T-cell (primary cell): ENCODE measurements around the gene ATE1. TPM values are rescaled to one million over a fixed set of nuclear protein-coding genes. Genes with fewer than 3 reads are reported as not detected.

Experiments used
- ATAC-seq, 4 experiments: fragments of 200-7000 bp in 3 of 4; fragments of 150-1000 bp in 1 of 4; cut with Tn5 transposase; replicated peaks in 1 of 4; 1 replicate in 3 of 4; 2 replicates in 1 of 4; pipeline ENCODE4 v1.10.0; 2021; ENCODE audit warnings: moderate library complexity in 3 of 4, mild to moderate bottlenecking in 2 of 4, moderate number of reproducible peaks in 1 of 4
- CTCF ChIA-PET, 2 donors: fragments of 300-600 bp; sonication (Branson Sonifier 250); formaldehyde crosslinking; loops; one replicate each; lab custom pipeline; 2022; ENCODE audit warnings: antibody characterized with exemption in 2 of 2; lab: Charles Lee
- POLR2A ChIA-PET, 2 donors: fragments of 300-600 bp; sonication (Branson Sonifier 250); formaldehyde crosslinking; loops; one replicate each; lab custom pipeline; 2022; ENCODE audit warnings: antibody characterized with exemption in 2 of 2; lab: Charles Lee
- DNase-seq, 35 experiments: peaks; one replicate each; pipeline versions ENCODE4 v3.0.0 to v3.0.0-alpha.2; 2013 to 2023
- H3K27ac ChIP-seq: one replicate; pipeline ENCODE4 v1.5.1; 2013; ENCODE audit warnings: low read length
- H3K27me3 ChIP-seq, 2 experiments: replicated peaks in 1 of 2; 1 replicate in 1 of 2; 2 replicates in 1 of 2; pipeline versions ENCODE4 v1.6.1 to v1.7.0; 2013; ENCODE audit warnings: low read length in 1 of 2, mixed read lengths in 1 of 2; ENCODE audit not compliant: control insufficient read depth in 2 of 2, insufficient read depth in 2 of 2; ENCODE audit errors: extremely low read depth in 1 of 2
- H3K36me3 ChIP-seq, 2 donors: 1 replicate in 1 of 2; 2 replicates in 1 of 2; pipeline versions ENCODE4 v1.6.1 to v1.7.0; 2013; ENCODE audit warnings: low read length in 1 of 2; ENCODE audit not compliant: control insufficient read depth in 2 of 2, insufficient read depth in 1 of 2; ENCODE audit errors: extremely low read depth in 1 of 2
- H3K4me1 ChIP-seq, 2 experiments: 1 replicate in 1 of 2; 2 replicates in 1 of 2; pipeline versions ENCODE4 v1.6.1 to v1.7.0; 2013; ENCODE audit warnings: low read length in 2 of 2, mixed read lengths in 1 of 2; ENCODE audit not compliant: insufficient read depth in 2 of 2, control insufficient read depth in 1 of 2; ENCODE audit errors: extremely low read depth in 1 of 2
- H3K4me3 ChIP-seq, 2 donors: 1 replicate in 1 of 2; 2 replicates in 1 of 2; pipeline versions ENCODE4 v1.5.1 to v1.7.0; 2013; ENCODE audit warnings: mild to moderate bottlenecking in 2 of 2, low read length in 1 of 2, moderate library complexity in 1 of 2; ENCODE audit not compliant: control insufficient read depth in 1 of 2; ENCODE audit errors: extremely low read depth in 1 of 2
- H3K9me3 ChIP-seq: 2 replicates; pipeline ENCODE4 v1.7.0; 2013
- H3K27ac Mint-ChIP-seq, 2 donors: one replicate each; pipeline ENCODE4 v1.8.0; 2020 to 2021; ENCODE audit warnings: mild to moderate bottlenecking in 2 of 2, mixed read lengths in 2 of 2
- H3K27me3 Mint-ChIP-seq, 2 donors: one replicate each; pipeline ENCODE4 v1.8.0; 2021 to 2022; ENCODE audit warnings: mixed read lengths in 2 of 2
- H3K36me3 Mint-ChIP-seq: one replicate; pipeline ENCODE4 v1.8.0; 2021; ENCODE audit warnings: mixed read lengths
- H3K4me1 Mint-ChIP-seq, 3 donors: one replicate each; pipeline ENCODE4 v1.8.0; 2020 to 2022; ENCODE audit warnings: mixed read lengths in 3 of 3, mild to moderate bottlenecking in 1 of 3
- H3K4me3 Mint-ChIP-seq, 3 donors: one replicate each; pipeline ENCODE4 v1.8.0; 2020 to 2022; ENCODE audit warnings: mild to moderate bottlenecking in 3 of 3, mixed read lengths in 3 of 3, moderate library complexity in 3 of 3
- H3K9me3 Mint-ChIP-seq, 3 donors: one replicate each; pipeline ENCODE4 v1.8.0; 2020 to 2022; ENCODE audit warnings: mixed read lengths in 3 of 3
- WGBS: methylation state at CpG from one replicate; pipeline ENCODE4 v1.1.5; 2013; ENCODE audit warnings: missing lambda C conversion rate; ENCODE audit not compliant: insufficient coverage; 5-methylcytosine and 5-hydroxymethylcytosine counted together
- total RNA-seq, 35 experiments: library from RNA in 6 of 35; stranded (reverse) in 6 of 35; fragments of 120-200 nt in 1 of 35; gene quantifications; one replicate each; pipeline versions ENCODE4 v1.2.1 to v1.2.4 and lab custom pipeline; 2013 to 2026

ATE1 gene
- total RNA-seq, 5 donors from 2014 or later (not counting 1 experiment from before 2014, with no cell fraction given): 18.6 to 28.9 (median 26.0) TPM

DNA sequence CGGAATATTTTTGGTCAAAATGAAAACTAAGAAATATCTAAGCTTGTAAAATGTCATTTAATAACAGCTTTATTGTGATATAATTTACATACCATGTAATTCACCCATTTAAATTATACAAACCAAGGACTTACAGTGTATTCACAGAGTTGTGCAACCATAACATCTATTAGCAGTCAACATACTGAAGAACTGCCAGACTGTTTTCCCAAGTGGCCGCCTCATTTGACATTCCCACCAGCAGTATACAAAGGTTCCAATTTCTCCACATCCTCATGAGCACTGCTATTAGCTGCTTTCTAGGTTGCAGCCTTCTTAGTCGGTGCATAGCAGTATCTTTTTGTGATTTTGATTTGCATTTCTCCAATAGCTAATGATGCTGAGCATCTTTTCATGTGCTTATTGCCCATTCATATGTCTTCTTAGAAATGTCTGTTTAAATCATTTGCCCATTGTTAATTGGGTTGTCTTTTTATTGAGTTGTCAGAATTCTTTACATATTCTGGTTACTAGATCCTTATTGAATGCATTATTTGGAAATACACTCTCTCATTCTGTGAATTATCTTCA, 176.6 kb downstream of the ATE1 start:
- no peaks in the 10 kb centered on the region for H3K27me3 ChIP-seq
- DNase-seq (no peak), ATAC-seq (no peak)
- WGBS: no CpG with 5 or more reads among the region's 3 CpGs
- Mint-ChIP-seq H3K4me1 (peaks cover 0 to 12% (median 5%) of the 10 kb centered on the region in 3 donors), H3K27me3 (no peaks in the 10 kb centered on the region), H3K27ac (no peak overlapping the region), H3K4me3 (no peak overlapping the region), H3K9me3 (peaks cover 0 to 10% (median 10%) of the 10 kb centered on the region in 3 donors), H3K36me3 (peaks cover 42% of the 10 kb centered on the region)
- H3K4me1 ChIP-seq: no peaks in the 10 kb centered on the region
- H3K4me3 ChIP-seq: no peak overlapping the region
- H3K36me3 ChIP-seq: no peaks in the 10 kb centered on the region
- ChIA-PET CTCF (no interaction called here), POLR2A (no interaction called here)
- H3K27ac ChIP-seq: no peak overlapping the region
- no peaks in the 10 kb centered on the region for H3K9me3 ChIP-seq

DNA sequence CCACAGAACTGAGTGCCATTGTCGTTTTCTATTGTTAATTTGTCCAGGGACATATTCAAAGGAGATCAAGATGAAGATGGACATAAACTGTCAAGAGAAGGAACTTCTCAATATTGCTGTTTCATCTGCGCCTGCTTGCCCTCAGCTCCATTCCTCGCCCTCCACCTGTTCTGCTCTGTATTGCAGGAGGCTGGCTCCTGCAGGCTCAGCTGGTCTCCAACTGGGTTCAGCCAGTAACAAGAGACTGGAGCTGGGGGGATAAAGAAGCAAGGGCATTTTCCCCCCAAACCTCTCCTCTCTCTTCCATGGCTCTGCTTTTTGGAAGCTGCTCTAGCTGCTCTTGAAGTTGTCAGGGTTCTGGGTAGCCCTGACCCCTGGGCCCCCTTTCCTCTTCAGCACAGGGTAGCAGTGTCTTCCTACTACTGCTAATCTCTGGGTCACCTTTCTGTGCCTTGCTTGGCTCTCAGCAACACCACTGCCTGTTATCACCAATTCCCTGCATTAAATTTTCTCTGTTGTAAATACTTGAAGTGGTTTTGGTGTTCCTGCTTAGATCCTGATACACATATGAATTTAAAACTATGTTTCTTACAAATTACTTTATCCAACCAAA, 180.6 kb downstream of the ATE1 start:
- 100% methylated on average over 2 of the region's 3 CpGs for whole genome bisulfite sequencing
- H3K4me1 Mint-ChIP-seq: no peaks in the 10 kb centered on the region
- peaks cover 34% of the 10 kb centered on the region for H3K36me3 Mint-ChIP-seq
- POLR2A ChIA-PET: no interaction called here
- Histone ChIP-seq H3K27ac (no peak overlapping the region), H3K4me3 (no peak overlapping the region), H3K4me1 (no peaks in the 10 kb centered on the region), H3K9me3 (no peaks in the 10 kb centered on the region), H3K36me3 (peaks cover 0 to 5% of the 10 kb centered on the region in 2 donors), H3K27me3 (no peaks in the 10 kb centered on the region)
- H3K27me3 Mint-ChIP-seq: no peaks in the 10 kb centered on the region
- CTCF ChIA-PET: no interaction called here
- H3K27ac Mint-ChIP-seq: no peak overlapping the region
- ATAC-seq (no peak), DNase-seq (no peak)
- H3K4me3 Mint-ChIP-seq: no peak overlapping the region
- H3K9me3 Mint-ChIP-seq: no peaks in the 10 kb centered on the region

DNA sequence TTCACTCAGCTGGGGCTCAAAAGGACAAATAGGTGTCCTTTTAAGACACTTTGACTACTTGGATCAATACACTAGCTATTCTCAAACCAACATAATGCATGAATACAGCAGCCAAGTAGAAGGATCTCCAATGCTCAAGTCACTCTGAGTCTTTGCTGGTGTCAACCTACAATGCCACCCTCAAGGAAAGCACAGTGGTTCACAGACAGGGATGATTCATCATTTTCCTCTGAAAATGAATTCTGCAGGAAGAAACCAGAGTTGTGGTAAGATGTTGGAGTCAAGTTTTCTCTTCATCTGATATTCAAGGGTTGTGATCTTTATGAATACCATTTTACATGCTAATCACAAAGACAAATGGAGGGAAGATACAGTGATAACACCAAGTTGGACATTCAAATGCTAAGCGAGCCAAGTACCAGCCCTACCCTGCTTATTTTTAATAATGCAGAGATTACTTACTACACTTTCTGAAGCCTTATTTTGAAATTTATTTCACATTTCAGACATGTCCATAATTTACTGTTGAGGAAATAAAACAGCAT, 186.5 kb downstream of the ATE1 start:
- Histone ChIP-seq H3K27me3 (peaks cover 0 to under 1% of the 10 kb centered on the region in 2 experiments), H3K4me1 (no peaks in the 10 kb centered on the region), H3K27ac (no peak overlapping the region), H3K4me3 (no peak overlapping the region), H3K9me3 (no peaks in the 10 kb centered on the region), H3K36me3 (peaks cover 0 to 5% of the 10 kb centered on the region in 2 donors)
- ChIA-PET CTCF (no interaction called here), POLR2A (no interaction called here)
- no peaks in the 10 kb centered on the region for H3K9me3 Mint-ChIP-seq
- DNase-seq: no peak
- WGBS: no CpG with 5 or more reads among the region's 1 CpG
- H3K4me1 Mint-ChIP-seq: peaks cover 0 to 12% (median 8%) of the 10 kb centered on the region in 3 donors
- peaks cover 30% of the 10 kb centered on the region for H3K36me3 Mint-ChIP-seq
- no peak overlapping the region for H3K4me3 Mint-ChIP-seq
- H3K27me3 Mint-ChIP-seq: no peaks in the 10 kb centered on the region
- H3K27ac Mint-ChIP-seq: no peak overlapping the region
- no peak for ATAC-seq

DNA sequence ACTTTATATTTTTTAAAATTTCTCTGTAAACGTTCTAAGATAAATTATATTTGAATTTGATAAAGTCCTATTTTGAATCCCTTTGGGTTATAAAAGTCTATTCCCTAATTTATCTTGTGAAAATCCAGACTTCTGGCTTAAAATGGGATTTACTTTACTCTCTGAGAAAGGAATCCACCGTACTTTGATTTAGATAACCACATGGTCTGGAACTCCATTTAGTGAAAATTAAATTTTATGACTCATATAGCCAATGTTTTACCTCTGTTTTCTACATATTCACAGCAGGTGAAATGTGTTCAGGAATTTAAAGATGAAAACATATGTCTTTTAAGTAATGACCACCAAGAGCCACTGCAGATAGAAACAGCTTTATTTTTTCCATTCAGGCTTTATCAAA, 187.8 kb downstream of the ATE1 start:
- Histone ChIP-seq H3K27ac (no peak overlapping the region), H3K4me1 (no peaks in the 10 kb centered on the region), H3K27me3 (peaks cover 2 to 3% of the 10 kb centered on the region in 2 experiments), H3K36me3 (peaks cover 0 to 2% of the 10 kb centered on the region in 2 donors), H3K9me3 (no peaks in the 10 kb centered on the region), H3K4me3 (no peak overlapping the region)
- no peaks in the 10 kb centered on the region for H3K9me3 Mint-ChIP-seq
- peaks cover 27% of the 10 kb centered on the region for H3K36me3 Mint-ChIP-seq
- no peak overlapping the region for H3K4me3 Mint-ChIP-seq
- no peak for ATAC-seq
- ChIA-PET CTCF (no interaction called here), POLR2A (no interaction called here)
- peaks cover 0 to 12% (median 8%) of the 10 kb centered on the region in 3 donors for H3K4me1 Mint-ChIP-seq
- no peak for DNase-seq
- peaks cover 6 to 8% of the 10 kb centered on the region in 2 donors for H3K27me3 Mint-ChIP-seq
- H3K27ac Mint-ChIP-seq: no peak overlapping the region
- no CpG with 5 or more reads among the region's 2 CpGs for WGBS

DNA sequence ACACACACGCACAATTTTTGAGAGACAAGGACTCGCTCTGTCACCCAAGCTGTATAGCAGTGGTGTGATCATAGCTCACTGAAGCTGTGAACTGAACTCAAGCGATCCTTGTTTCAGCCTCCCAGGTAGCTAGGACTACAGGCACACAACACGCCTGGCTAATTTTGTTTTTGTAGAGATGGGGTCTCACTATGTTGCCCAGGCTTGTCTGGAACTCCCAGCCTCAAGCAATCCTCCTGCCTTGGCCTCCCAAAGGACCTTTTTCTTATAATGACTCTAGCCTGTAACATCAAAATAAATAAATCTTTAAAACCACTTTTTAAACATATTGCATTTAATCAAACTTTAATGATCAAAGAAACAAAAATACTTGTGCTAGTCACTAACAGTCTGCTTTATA, 188.7 kb downstream of the ATE1 start:
- WGBS: no CpG with 5 or more reads among the region's 4 CpGs
- CTCF ChIA-PET: no interaction called here
- peaks cover 9 to 15% of the 10 kb centered on the region in 2 donors for H3K27me3 Mint-ChIP-seq
- peaks cover 0 to 12% (median 8%) of the 10 kb centered on the region in 3 donors for H3K4me1 Mint-ChIP-seq
- Histone ChIP-seq H3K9me3 (no peaks in the 10 kb centered on the region), H3K27ac (no peak overlapping the region), H3K27me3 (peaks cover 2 to 10% of the 10 kb centered on the region in 2 experiments), H3K4me3 (no peak overlapping the region), H3K4me1 (no peaks in the 10 kb centered on the region), H3K36me3 (peaks cover 0 to 2% of the 10 kb centered on the region in 2 donors)
- no peak for DNase-seq
- peaks cover 20% of the 10 kb centered on the region for H3K36me3 Mint-ChIP-seq
- no peak for ATAC-seq
- H3K9me3 Mint-ChIP-seq: no peaks in the 10 kb centered on the region
- POLR2A ChIA-PET: no interaction called here
- H3K27ac Mint-ChIP-seq: no peak overlapping the region
- no peak overlapping the region for H3K4me3 Mint-ChIP-seq

DNA sequence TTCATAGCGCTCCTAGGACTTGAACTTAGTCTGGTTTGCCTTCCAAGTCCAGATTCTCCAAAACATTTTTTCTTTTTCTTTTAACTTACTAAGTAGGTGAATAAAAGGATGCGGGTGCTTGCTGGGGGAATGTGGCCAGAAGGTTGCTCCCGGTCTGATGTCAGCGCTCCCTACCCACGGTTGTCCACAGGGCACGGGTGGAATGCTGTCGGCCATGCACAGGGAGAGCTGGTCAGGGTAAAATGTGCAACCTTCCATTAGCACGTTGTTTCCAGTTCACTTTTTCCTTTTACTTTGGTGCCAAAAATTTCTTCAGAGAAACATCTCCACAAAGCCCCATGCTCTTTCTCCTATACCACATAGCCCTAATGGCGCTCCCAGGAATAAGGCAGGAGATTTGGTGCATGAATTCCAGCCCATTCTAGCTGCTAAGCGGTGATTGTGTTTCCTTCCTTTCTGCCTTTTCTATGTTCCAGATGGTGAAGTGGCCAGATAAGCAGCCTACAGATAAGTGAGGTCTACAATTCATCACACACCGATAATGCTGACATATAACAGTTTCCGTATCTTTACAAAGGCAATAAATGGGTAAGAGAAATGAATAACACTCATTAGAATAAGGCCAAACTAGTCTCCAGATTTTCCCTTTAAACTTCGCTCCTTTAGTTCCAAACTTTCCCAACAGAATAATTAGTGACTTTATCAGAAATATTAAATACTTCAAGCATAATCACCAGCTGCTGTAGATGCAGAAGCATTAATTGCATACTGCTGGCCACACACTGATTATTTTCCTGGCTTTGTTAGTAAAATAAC, 191.3 kb downstream of the ATE1 start:
- 44% methylated on average over 6 of the region's 13 CpGs for WGBS
- peaks cover 20 to 22% of the 10 kb centered on the region in 2 donors for H3K27me3 Mint-ChIP-seq
- Histone ChIP-seq H3K36me3 (no peaks in the 10 kb centered on the region), H3K4me1 (no peaks in the 10 kb centered on the region), H3K9me3 (no peaks in the 10 kb centered on the region), H3K27ac (no peak overlapping the region), H3K4me3 (no peak overlapping the region), H3K27me3 (peaks cover 4 to 17% of the 10 kb centered on the region in 2 experiments)
- H3K36me3 Mint-ChIP-seq: peaks cover 6% of the 10 kb centered on the region
- DNase-seq: no peak
- no peak overlapping the region for H3K4me3 Mint-ChIP-seq
- no peak overlapping the region for H3K27ac Mint-ChIP-seq
- POLR2A ChIA-PET: no interaction called here
- H3K4me1 Mint-ChIP-seq: peaks cover 0 to 12% (median 8%) of the 10 kb centered on the region in 3 donors
- H3K9me3 Mint-ChIP-seq: no peaks in the 10 kb centered on the region
- CTCF ChIA-PET: no interaction called here
- ATAC-seq: no peak
